Measurements from ENCODE around the gene TMEM219. TPM values are rescaled to one million over a fixed set of nuclear protein-coding genes. Genes with fewer than 3 reads are reported as not detected.

TMEM219 gene
- total and polyA plus RNA-seq, 2 donors (not counting 3 experiments of a cell fraction or from before 2014, with no cell fraction given): 110 to 182 TPM

DNA sequence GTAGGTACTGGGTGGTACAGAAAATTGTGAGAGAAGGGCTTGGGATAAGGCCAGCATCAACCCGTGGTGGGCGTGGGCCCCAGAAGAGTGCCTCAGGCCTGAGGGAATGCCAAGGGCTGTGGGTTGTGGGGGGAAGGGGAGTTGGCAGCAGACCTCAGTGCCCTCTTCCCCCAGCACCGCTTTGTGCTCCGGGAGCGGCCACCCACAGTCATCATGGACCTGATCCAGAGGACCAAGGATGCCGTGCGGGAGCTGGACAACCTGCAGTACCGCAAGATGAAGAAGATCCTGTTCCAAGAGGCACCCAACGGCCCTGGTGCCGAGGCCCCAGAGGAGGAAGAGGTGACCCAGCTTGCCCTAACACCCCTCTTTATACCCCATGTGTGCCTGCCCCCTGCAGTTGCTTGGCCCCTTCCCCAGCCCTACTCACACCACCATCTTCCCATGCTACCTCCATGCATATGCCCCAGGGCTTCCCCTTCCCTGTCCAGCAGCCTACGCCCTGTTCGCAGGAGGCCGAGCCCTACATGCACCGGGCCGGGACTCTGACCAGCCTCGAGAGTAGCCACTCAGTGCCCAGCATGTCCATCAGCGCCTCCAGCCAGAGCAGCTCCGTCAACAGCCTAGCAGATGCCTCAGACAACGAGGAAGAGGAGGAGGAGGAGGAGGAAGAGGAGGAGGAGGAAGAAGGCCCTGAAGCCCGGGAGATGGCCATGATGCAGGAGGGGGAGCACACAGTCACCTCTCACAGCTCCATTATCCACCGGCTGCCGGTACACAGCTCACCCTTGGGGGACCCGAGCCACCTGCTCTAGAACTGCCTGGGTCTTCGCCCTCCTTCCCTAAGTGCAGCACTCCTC, 20.9 kb downstream of the TMEM219 start:
- no TSS peak for BruUV-seq (replicated peaks)
- dilution Hi-C loops (cut with MboI; ENCODE audit: extremely low pct_ligation_motif_present, low sequenced_read_pairs): no loop called here
- CTCF ChIA-PET: no interaction called here

More for the DNA sequence above, 20.9 kb downstream of the TMEM219 start:
- Histone ChIP-seq H3K27ac (ENCODE audit: insufficient read depth, low read depth, low read length) (no peak overlapping the region), H3K36me3 (ENCODE audit: control insufficient read depth in 2 of 2, extremely low read depth in 1 of 2, insufficient read depth in 2 of 2, low read length in 2 of 2) (peaks cover 50 to 91% of the 10 kb centered on the region in 2 experiments), H3K4me3 (replicated peaks in 1 of 3; ENCODE audit: insufficient read depth in 1 of 3, low read depth in 1 of 3, low read length in 3 of 3) (no peak overlapping the region), H3K4me2 (ENCODE audit: insufficient read depth, low read length) (no peak overlapping the region), H3K79me2 (ENCODE audit: control insufficient read depth, insufficient read depth, low read length) (peaks cover 27% of the 10 kb centered on the region), H3K9me3 (replicated peaks; ENCODE audit: control insufficient read depth, insufficient read depth, low read length) (no peaks in the 10 kb centered on the region), H3K4me1 (ENCODE audit: control insufficient read depth, extremely low read depth, insufficient read depth, low read length) (peaks cover 18% of the 10 kb centered on the region), H4K20me1 (replicated peaks; ENCODE audit: control insufficient read depth, extremely low read depth, insufficient read depth, low read length) (no peaks in the 10 kb centered on the region), H3K27me3 (ENCODE audit: control insufficient read depth in 2 of 2, insufficient read depth in 2 of 2, low read length in 2 of 2) (no peaks in the 10 kb centered on the region), H3K9ac (replicated peaks; ENCODE audit: extremely low read depth, insufficient read depth, low read length) (no peak overlapping the region), H2AFZ (ENCODE audit: low read depth, low read length) (no peak overlapping the region), H3K9me1 (replicated peaks; ENCODE audit: control insufficient read depth, extremely low read depth, insufficient read depth, low read length) (no peaks in the 10 kb centered on the region)
- FAIRE-seq (no peak), DNase-seq (ENCODE audit: low read depth, low spot score) (no peak)
- POLR2A ChIA-PET: interaction anchor here (0.7 kb wide), 1 partner anchor 11 kb away, joined by 3 read pairs; no protein-coding TSS in a partner anchor
- TF ChIP-seq, protein P1, sequence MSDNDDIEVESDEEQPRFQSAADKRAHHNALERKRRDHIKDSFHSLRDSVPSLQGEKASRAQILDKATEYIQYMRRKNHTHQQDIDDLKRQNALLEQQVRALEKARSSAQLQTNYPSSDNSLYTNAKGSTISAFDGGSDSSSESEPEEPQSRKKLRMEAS (IDR thresholded peaks at IDR 0.05; ENCODE audit: insufficient read depth, insufficient read length): no peak
- TF ChIP-seq GATA2 (IDR thresholded peaks at IDR 0.05; ENCODE audit: insufficient read depth, insufficient read length, low read depth, low read length) (no peak), JUN (IDR thresholded peaks at IDR 0.05; ENCODE audit: borderline replicate concordance, insufficient read depth, insufficient read length, low read depth) (no peak), FOS (IDR thresholded peaks at IDR 0.05; ENCODE audit: borderline replicate concordance, insufficient read depth, low read length) (no peak), EZH2 (IDR thresholded peaks at IDR 0.05; ENCODE audit: borderline replicate concordance, low read depth, low read length, severe bottlenecking) (no peak)
- TF ChIP-seq, protein P2, sequence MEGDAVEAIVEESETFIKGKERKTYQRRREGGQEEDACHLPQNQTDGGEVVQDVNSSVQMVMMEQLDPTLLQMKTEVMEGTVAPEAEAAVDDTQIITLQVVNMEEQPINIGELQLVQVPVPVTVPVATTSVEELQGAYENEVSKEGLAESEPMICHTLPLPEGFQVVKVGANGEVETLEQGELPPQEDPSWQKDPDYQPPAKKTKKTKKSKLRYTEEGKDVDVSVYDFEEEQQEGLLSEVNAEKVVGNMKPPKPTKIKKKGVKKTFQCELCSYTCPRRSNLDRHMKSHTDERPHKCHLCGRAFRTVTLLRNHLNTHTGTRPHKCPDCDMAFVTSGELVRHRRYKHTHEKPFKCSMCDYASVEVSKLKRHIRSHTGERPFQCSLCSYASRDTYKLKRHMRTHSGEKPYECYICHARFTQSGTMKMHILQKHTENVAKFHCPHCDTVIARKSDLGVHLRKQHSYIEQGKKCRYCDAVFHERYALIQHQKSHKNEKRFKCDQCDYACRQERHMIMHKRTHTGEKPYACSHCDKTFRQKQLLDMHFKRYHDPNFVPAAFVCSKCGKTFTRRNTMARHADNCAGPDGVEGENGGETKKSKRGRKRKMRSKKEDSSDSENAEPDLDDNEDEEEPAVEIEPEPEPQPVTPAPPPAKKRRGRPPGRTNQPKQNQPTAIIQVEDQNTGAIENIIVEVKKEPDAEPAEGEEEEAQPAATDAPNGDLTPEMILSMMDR (IDR thresholded peaks at IDR 0.05; ENCODE audit: extremely low read depth in 1 of 2, insufficient read depth in 1 of 2, low read depth in 1 of 2, low read length in 2 of 2): no peak
- intact Hi-C loops (cut with micrococcal nuclease): no loop called here
